WTC11 (cell line): Measurements from ENCODE around the gene DERA. TPM values are rescaled to one million over a fixed set of nuclear protein-coding genes. Genes with fewer than 3 reads are reported as not detected.

ENCODE experiments used
- ATAC-seq: fragments of 200-7000 bp; cut with Tn5 transposase; 2 replicates; pipeline ENCODE4 v1.10.0; 2021; ENCODE audit warnings: mild to moderate bottlenecking, moderate library complexity
- CTCF ChIA-PET: fragments of 300-600 bp; sonication (Branson Sonifier 250); formaldehyde crosslinking; loops from one replicate; lab custom pipeline; 2021; ENCODE audit warnings: antibody characterized with exemption; lab: Charles Lee
- POLR2A ChIA-PET: fragments of 350-600 bp; sonication (Branson Sonifier 250); formaldehyde crosslinking; loops from one replicate; lab custom pipeline; 2021; ENCODE audit warnings: antibody characterized with exemption; lab: Charles Lee
- DNase-seq: peaks from one replicate; pipeline ENCODE4 v3.0.0; 2021; ENCODE audit warnings: low spot score
- H3K27ac Mint-ChIP-seq: 2 replicates; pipeline ENCODE4 v1.8.0; 2021; ENCODE audit warnings: mixed read lengths
- H3K27me3 Mint-ChIP-seq: 2 replicates; pipeline ENCODE4 v1.8.0; 2021; ENCODE audit warnings: low read depth, mild to moderate bottlenecking, moderate library complexity, mixed read lengths
- H3K36me3 Mint-ChIP-seq: 2 replicates; pipeline ENCODE4 v1.8.0; 2021; ENCODE audit warnings: mixed read lengths
- H3K4me1 Mint-ChIP-seq: 2 replicates; pipeline ENCODE4 v1.8.0; 2022; ENCODE audit warnings: mixed read lengths
- H3K4me3 Mint-ChIP-seq: 2 replicates; pipeline ENCODE4 v1.8.0; 2021; ENCODE audit warnings: mild to moderate bottlenecking, moderate library complexity, mixed read lengths
- H3K9me3 Mint-ChIP-seq: 2 replicates; pipeline ENCODE4 v1.8.0; 2021; ENCODE audit warnings: mixed read lengths
- ETV6 ChIP-seq: sonication (generic); formaldehyde crosslinking; IDR thresholded peaks from 2 replicates; pipeline ENCODE4 v1.8.1; 2022; ENCODE audit warnings: mild to moderate bottlenecking, missing genetic modification reagents
- HMGA2 ChIP-seq: fragments of 250-450 bp; sonication (Bioruptor Pico); IDR thresholded peaks from 2 replicates; pipeline ENCODE4 v1.4.0; 2021; ENCODE audit warnings: mild to moderate bottlenecking, moderate library complexity
- RELA ChIP-seq: sonication (generic); formaldehyde crosslinking; IDR thresholded peaks from 2 replicates; pipeline ENCODE4 v1.8.1; 2022; ENCODE audit warnings: missing genetic modification reagents, mild to moderate bottlenecking, borderline replicate concordance
- SOX15 ChIP-seq: fragments of 250-450 bp; sonication (Bioruptor Pico); IDR thresholded peaks from 2 replicates; pipeline ENCODE4 v1.9.0; 2021; ENCODE audit warnings: mild to moderate bottlenecking
- ZNF219 ChIP-seq: sonication (generic); formaldehyde crosslinking; IDR thresholded peaks from 2 replicates; pipeline ENCODE4 v1.8.0; 2023; ENCODE audit warnings: missing genetic modification reagents, mild to moderate bottlenecking, borderline replicate concordance
- ZNF317 ChIP-seq: sonication (generic); formaldehyde crosslinking; IDR thresholded peaks from 2 replicates; pipeline ENCODE4 v1.8.1; 2023; ENCODE audit warnings: low read depth, mild to moderate bottlenecking, moderate library complexity, missing genetic modification reagents, borderline replicate concordance
- ZNF396 ChIP-seq: fragments of 250-450 bp; sonication (Bioruptor Pico); IDR thresholded peaks from 2 replicates; pipeline ENCODE4 v1.8.0; 2021; ENCODE audit warnings: mild to moderate bottlenecking, moderate library complexity, borderline replicate concordance
- ZNF423 ChIP-seq: fragments of 250-450 bp; sonication (Bioruptor Pico); IDR thresholded peaks from 2 replicates; pipeline ENCODE4 v2.1.2; 2022; ENCODE audit warnings: mild to moderate bottlenecking, moderate library complexity
- total RNA-seq: library from RNA; stranded (reverse); gene quantifications from 3 replicates; pipeline ENCODE4 v1.2.3, GENCODE V29; 2021
- TF ChIP-seq, protein P1 (sequence below): sonication (generic); formaldehyde crosslinking; IDR thresholded peaks from 2 replicates; pipeline ENCODE4 v1.8.1; 2022; ENCODE audit warnings: mild to moderate bottlenecking, missing genetic modification reagents, moderate library complexity, borderline replicate concordance
- TF ChIP-seq, protein P2 (sequence below): fragments of 250-450 bp; sonication (Bioruptor Pico); conservative IDR thresholded peaks from 2 replicates; pipeline ENCODE4 v1.9.0; 2021; ENCODE audit warnings: mild to moderate bottlenecking
- TF ChIP-seq, protein P3 (sequence below): sonication (generic); formaldehyde crosslinking; IDR thresholded peaks from 2 replicates; pipeline ENCODE4 v1.8.1; 2022; ENCODE audit warnings: low read depth, missing genetic modification reagents, borderline replicate concordance
- TF ChIP-seq, protein P4 (sequence below): sonication (generic); formaldehyde crosslinking; conservative IDR thresholded peaks from 2 replicates; pipeline ENCODE4 v1.8.1; 2022; ENCODE audit warnings: mild to moderate bottlenecking, missing genetic modification reagents
- TF ChIP-seq, protein P5 (sequence below): sonication (generic); formaldehyde crosslinking; IDR thresholded peaks from 2 replicates; pipeline ENCODE4 v1.8.1; 2023; ENCODE audit warnings: mild to moderate bottlenecking, missing genetic modification reagents, borderline replicate concordance
- TF ChIP-seq, protein P6 (sequence below): fragments of 250-450 bp; sonication (Bioruptor Pico); IDR thresholded peaks from 2 replicates; pipeline ENCODE4 v1.9.0; 2021; ENCODE audit warnings: mild to moderate bottlenecking
- TF ChIP-seq, protein P7 (sequence below): fragments of 250-450 bp; sonication (Bioruptor Pico); IDR thresholded peaks from 2 replicates; pipeline ENCODE4 v1.8.0; 2021; ENCODE audit warnings: mild to moderate bottlenecking

Gene DERA
- total RNA-seq, 1 experiment from 2014 or later, result 22.4 TPM

DNA sequence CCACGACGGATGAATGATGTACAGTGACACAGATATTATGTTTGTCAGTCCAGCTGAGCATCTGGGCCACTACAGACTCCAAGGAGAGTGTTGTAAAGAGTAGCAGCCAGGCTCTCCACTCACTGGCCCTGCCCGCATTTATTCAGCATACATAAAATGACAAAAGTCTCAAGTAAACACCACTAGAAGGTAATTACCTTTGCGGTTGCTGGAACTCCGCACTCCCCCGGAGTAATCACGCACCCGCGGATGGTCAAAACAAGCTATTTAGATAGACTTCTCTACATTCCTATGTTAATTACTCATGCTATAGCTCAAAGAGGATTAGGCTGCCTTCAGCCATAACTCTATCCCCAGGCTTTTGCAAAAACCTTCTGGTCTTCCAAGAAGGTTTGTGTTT, 47.8 kb upstream of the DERA start:
- H3K4me3 Mint-ChIP-seq, result 0 out of 2 replicates have a peak overlapping the region, but pooled peaks have one; percentile 7
- no peaks in the 10 kb centered on the region for H3K36me3 Mint-ChIP-seq
- DNase-seq (peak; percentile 28), ATAC-seq (peak; percentile 83)
- TF ChIP-seq, protein P1, sequence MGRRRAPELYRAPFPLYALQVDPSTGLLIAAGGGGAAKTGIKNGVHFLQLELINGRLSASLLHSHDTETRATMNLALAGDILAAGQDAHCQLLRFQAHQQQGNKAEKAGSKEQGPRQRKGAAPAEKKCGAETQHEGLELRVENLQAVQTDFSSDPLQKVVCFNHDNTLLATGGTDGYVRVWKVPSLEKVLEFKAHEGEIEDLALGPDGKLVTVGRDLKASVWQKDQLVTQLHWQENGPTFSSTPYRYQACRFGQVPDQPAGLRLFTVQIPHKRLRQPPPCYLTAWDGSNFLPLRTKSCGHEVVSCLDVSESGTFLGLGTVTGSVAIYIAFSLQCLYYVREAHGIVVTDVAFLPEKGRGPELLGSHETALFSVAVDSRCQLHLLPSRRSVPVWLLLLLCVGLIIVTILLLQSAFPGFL, result no peak
- TF ChIP-seq, protein P2, sequence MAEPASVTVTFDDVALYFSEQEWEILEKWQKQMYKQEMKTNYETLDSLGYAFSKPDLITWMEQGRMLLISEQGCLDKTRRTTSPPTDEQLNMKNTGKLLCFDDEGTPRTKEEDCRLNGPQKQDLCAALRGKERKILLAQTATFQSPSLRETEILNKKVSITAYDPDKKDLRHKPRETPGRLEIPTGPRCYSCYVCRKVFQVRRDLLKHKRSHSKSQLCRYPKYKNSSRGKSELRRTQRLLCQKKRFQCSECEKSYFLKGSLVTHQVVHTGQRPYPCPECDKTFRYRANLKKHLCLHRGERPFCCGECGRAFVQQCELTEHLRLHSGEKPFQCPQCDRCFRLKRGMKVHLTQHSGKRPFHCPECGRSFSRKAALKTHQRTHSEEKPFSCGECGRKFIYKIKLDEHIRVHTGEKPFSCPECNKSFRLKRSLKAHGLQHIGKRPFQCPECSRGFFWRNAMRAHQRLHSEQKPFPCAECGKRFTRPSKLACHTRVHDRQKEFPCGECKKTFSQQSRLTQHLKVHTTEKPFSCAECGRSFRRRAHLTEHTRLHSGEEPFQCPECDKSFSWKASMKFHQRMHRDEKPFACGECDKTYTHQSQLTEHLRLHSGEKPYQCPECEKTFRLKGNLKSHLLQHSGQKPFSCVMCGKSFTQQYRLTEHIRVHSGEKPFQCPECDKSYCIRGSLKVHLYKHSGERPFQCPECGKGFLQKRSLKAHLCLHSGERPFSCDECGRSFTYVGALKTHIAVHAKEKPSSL (CRISPR knock-in tag), result no peak
- TF ChIP-seq ZNF396 (CRISPR knock-in tag) (no peak), SOX15 (no peak), RELA (CRISPR knock-in tag) (no peak)
- TF ChIP-seq, protein P3, sequence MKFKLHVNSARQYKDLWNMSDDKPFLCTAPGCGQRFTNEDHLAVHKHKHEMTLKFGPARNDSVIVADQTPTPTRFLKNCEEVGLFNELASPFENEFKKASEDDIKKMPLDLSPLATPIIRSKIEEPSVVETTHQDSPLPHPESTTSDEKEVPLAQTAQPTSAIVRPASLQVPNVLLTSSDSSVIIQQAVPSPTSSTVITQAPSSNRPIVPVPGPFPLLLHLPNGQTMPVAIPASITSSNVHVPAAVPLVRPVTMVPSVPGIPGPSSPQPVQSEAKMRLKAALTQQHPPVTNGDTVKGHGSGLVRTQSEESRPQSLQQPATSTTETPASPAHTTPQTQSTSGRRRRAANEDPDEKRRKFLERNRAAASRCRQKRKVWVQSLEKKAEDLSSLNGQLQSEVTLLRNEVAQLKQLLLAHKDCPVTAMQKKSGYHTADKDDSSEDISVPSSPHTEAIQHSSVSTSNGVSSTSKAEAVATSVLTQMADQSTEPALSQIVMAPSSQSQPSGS (CRISPR knock-in tag), result no peak
- TF ChIP-seq, protein P4, sequence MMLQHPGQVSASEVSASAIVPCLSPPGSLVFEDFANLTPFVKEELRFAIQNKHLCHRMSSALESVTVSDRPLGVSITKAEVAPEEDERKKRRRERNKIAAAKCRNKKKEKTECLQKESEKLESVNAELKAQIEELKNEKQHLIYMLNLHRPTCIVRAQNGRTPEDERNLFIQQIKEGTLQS (CRISPR knock-in tag), result no peak
- TF ChIP-seq, protein P5, sequence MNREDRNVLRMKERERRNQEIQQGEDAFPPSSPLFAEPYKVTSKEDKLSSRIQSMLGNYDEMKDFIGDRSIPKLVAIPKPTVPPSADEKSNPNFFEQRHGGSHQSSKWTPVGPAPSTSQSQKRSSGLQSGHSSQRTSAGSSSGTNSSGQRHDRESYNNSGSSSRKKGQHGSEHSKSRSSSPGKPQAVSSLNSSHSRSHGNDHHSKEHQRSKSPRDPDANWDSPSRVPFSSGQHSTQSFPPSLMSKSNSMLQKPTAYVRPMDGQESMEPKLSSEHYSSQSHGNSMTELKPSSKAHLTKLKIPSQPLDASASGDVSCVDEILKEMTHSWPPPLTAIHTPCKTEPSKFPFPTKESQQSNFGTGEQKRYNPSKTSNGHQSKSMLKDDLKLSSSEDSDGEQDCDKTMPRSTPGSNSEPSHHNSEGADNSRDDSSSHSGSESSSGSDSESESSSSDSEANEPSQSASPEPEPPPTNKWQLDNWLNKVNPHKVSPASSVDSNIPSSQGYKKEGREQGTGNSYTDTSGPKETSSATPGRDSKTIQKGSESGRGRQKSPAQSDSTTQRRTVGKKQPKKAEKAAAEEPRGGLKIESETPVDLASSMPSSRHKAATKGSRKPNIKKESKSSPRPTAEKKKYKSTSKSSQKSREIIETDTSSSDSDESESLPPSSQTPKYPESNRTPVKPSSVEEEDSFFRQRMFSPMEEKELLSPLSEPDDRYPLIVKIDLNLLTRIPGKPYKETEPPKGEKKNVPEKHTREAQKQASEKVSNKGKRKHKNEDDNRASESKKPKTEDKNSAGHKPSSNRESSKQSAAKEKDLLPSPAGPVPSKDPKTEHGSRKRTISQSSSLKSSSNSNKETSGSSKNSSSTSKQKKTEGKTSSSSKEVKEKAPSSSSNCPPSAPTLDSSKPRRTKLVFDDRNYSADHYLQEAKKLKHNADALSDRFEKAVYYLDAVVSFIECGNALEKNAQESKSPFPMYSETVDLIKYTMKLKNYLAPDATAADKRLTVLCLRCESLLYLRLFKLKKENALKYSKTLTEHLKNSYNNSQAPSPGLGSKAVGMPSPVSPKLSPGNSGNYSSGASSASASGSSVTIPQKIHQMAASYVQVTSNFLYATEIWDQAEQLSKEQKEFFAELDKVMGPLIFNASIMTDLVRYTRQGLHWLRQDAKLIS (CRISPR knock-in tag), result no peak
- H3K4me1 Mint-ChIP-seq, result peaks cover 28% of the 10 kb centered on the region
- H3K27me3 Mint-ChIP-seq, result no peaks in the 10 kb centered on the region
- ChIA-PET POLR2A (interaction anchor here (1.1 kb wide), 1 partner anchor 75 kb away, joined by 3 read pairs; no protein-coding TSS in a partner anchor), CTCF (interaction anchor here (0.6 to 1.6 kb wide), 6 partner anchors 36 to 1107 kb away, joined by 3 to 15 read pairs (median 4); no protein-coding TSS in a partner anchor)
- H3K27ac Mint-ChIP-seq, result peak overlapping the region; percentile 58
- no peaks in the 10 kb centered on the region for H3K9me3 Mint-ChIP-seq

DNA sequence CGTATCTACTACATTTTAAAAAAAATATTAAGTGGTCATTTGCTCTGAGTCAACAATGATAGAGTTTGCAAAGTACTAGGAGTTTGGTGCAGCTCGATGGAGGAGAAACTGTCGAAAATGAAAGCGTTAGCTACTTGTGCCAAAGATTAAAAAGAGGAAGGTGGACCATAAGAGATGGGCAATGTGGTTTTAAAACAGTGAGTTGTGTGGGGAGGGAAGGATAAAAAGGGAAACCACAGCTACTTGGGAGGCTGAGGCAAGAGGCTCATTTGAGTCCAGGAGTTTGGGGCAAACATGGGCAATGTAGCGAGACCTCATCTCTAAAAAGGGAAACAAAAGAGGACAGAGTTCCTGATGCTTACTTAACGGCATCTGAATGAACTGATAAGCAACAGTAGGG, 47.1 kb upstream of the DERA start:
- Mint-ChIP-seq H3K9me3 (no peaks in the 10 kb centered on the region), H3K4me1 (peaks cover 25% of the 10 kb centered on the region), H3K4me3 (no peak overlapping the region), H3K27ac (0 out of 2 replicates have a peak overlapping the region, but pooled peaks have one; percentile 58), H3K27me3 (no peaks in the 10 kb centered on the region), H3K36me3 (no peaks in the 10 kb centered on the region)
- ChIA-PET POLR2A (interaction anchor here (1.1 kb wide), 1 partner anchor 76 kb away, joined by 3 read pairs; no protein-coding TSS in a partner anchor), CTCF (interaction anchor here (0.6 to 1.6 kb wide), 6 partner anchors 35 to 1108 kb away, joined by 3 to 15 read pairs (median 4); no protein-coding TSS in a partner anchor)
- DNase-seq (no peak), ATAC-seq (no peak)
- TF ChIP-seq HMGA2 (CRISPR knock-in tag) (no peak), ZNF219 (no peak), ZNF317 (CRISPR knock-in tag) (no peak), ETV6 (CRISPR knock-in tag) (no peak), ZNF423 (CRISPR knock-in tag) (no peak)
- TF ChIP-seq, protein P6, sequence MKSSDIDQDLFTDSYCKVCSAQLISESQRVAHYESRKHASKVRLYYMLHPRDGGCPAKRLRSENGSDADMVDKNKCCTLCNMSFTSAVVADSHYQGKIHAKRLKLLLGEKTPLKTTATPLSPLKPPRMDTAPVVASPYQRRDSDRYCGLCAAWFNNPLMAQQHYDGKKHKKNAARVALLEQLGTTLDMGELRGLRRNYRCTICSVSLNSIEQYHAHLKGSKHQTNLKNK (CRISPR knock-in tag), result no peak
- TF ChIP-seq, protein P7, sequence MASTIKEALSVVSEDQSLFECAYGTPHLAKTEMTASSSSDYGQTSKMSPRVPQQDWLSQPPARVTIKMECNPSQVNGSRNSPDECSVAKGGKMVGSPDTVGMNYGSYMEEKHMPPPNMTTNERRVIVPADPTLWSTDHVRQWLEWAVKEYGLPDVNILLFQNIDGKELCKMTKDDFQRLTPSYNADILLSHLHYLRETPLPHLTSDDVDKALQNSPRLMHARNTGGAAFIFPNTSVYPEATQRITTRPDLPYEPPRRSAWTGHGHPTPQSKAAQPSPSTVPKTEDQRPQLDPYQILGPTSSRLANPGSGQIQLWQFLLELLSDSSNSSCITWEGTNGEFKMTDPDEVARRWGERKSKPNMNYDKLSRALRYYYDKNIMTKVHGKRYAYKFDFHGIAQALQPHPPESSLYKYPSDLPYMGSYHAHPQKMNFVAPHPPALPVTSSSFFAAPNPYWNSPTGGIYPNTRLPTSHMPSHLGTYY (CRISPR knock-in tag), result no peak
